ENCODE measurements around the gene TGFBRAP1. TPM values are rescaled to one million over a fixed set of nuclear protein-coding genes. Genes with fewer than 3 reads are reported as not detected.

TGFBRAP1 gene
- total RNA-seq, 4 donors from 2014 or later = 13.1 to 21.8 (median 19.4) TPM

GRCh38 chr2:105361102-105361889 lies 31.8 kb upstream of the TGFBRAP1 start:
- in situ Hi-C loops (cut with MboI; ENCODE audit: low pct_ligation_motif_present in 1 of 4, low pct_unique_long_range_greater_than_20kb in 1 of 4, low sequenced_read_pairs in 3 of 4) = loop anchor here in 1 of 4 donors (10.0 kb wide), 1 partner anchor 144 kb away; no protein-coding TSS in a partner anchor
- H3K9me3 ChIP-seq = peaks cover 0 to 13% of the 10 kb centered on the region in 2 donors
- H3K27me3 ChIP-seq = no peaks in the 10 kb centered on the region
- no peak for DNase-seq
- no peak overlapping the region for H3K4me3 ChIP-seq
- TF ChIP-seq POLR2A (IDR thresholded peaks at IDR 0.05) (no peak), EP300 (IDR thresholded peaks at IDR 0.05; ENCODE audit: low read depth) (no peak), POLR2AphosphoS5 (IDR thresholded peaks at IDR 0.05) (no peak)
- TF ChIP-seq, protein P1, sequence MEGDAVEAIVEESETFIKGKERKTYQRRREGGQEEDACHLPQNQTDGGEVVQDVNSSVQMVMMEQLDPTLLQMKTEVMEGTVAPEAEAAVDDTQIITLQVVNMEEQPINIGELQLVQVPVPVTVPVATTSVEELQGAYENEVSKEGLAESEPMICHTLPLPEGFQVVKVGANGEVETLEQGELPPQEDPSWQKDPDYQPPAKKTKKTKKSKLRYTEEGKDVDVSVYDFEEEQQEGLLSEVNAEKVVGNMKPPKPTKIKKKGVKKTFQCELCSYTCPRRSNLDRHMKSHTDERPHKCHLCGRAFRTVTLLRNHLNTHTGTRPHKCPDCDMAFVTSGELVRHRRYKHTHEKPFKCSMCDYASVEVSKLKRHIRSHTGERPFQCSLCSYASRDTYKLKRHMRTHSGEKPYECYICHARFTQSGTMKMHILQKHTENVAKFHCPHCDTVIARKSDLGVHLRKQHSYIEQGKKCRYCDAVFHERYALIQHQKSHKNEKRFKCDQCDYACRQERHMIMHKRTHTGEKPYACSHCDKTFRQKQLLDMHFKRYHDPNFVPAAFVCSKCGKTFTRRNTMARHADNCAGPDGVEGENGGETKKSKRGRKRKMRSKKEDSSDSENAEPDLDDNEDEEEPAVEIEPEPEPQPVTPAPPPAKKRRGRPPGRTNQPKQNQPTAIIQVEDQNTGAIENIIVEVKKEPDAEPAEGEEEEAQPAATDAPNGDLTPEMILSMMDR (IDR thresholded peaks at IDR 0.05) = no peak
- no peak overlapping the region for H3K27ac ChIP-seq
- peaks cover 0 to 43% (median 17%) of the 10 kb centered on the region in 4 donors for H3K36me3 ChIP-seq
- 68 to 69% methylated on average over 7 to 11 of the region's 11 CpGs for WGBS, 2 donors (ENCODE audit: low coverage in 1 of 2)
- H3K4me1 ChIP-seq = no peaks in the 10 kb centered on the region
- intact Hi-C loops (cut with DNase I; ENCODE audit: low total_unique reads) = no loop called here

GRCh38 chr2:105358593-105358992 lies 29.1 kb upstream of the TGFBRAP1 start:
- Histone ChIP-seq H3K36me3 (peaks cover 0 to 44% (median 17%) of the 10 kb centered on the region in 4 donors), H3K4me1 (no peaks in the 10 kb centered on the region), H3K4me3 (no peak overlapping the region), H3K27me3 (no peaks in the 10 kb centered on the region), H3K27ac (no peak overlapping the region), H3K9me3 (peaks cover 0 to 13% of the 10 kb centered on the region in 2 donors)
- 80 to 86% methylated on average over 1 to 6 of the region's 6 CpGs for WGBS, 2 donors (ENCODE audit: low coverage in 1 of 2)
- intact Hi-C loops (cut with DNase I; ENCODE audit: low total_unique reads) (no loop called here), in situ Hi-C loops (cut with MboI; ENCODE audit: low pct_ligation_motif_present in 1 of 4, low pct_unique_long_range_greater_than_20kb in 1 of 4, low sequenced_read_pairs in 3 of 4) (no loop called here)
- DNase-seq = no peak
- TF ChIP-seq POLR2AphosphoS5 (IDR thresholded peaks at IDR 0.05) (no peak), EP300 (IDR thresholded peaks at IDR 0.05; ENCODE audit: low read depth) (no peak)
- TF ChIP-seq, protein P1 (IDR thresholded peaks at IDR 0.05) = no peak

- H3K27me3 ChIP-seq = no peaks in the 10 kb centered on the region
- H3K36me3 ChIP-seq = peaks cover 0 to 44% (median 13%) of the 10 kb centered on the region in 4 donors
- WGBS, 2 donors (ENCODE audit: low coverage in 1 of 2) = 96 to 100% methylated on average over 1 of the region's 1 CpG
- no peak overlapping the region for H3K27ac ChIP-seq
- no peak overlapping the region for H3K4me3 ChIP-seq
- H3K4me1 ChIP-seq = no peaks in the 10 kb centered on the region
- intact Hi-C loops (cut with DNase I; ENCODE audit: low total_unique reads) = no loop called here
- TF ChIP-seq, protein P1 (IDR thresholded peaks at IDR 0.05) = no peak
- TF ChIP-seq EP300 (IDR thresholded peaks at IDR 0.05; ENCODE audit: low read depth) = no peak
- TF ChIP-seq POLR2AphosphoS5 (IDR thresholded peaks at IDR 0.05) = no peak
- no peak for TF ChIP-seq POLR2A (IDR thresholded peaks at IDR 0.05)
- peaks cover 0 to 13% of the 10 kb centered on the region in 2 donors for H3K9me3 ChIP-seq
- in situ Hi-C loops (cut with MboI; ENCODE audit: low pct_ligation_motif_present in 1 of 4, low pct_unique_long_range_greater_than_20kb in 1 of 4, low sequenced_read_pairs in 3 of 4) = no loop called here
- DNase-seq = no peak
Measured at GRCh38 chr2:105357122-105357521, 27.6 kb upstream of the TGFBRAP1 start.

DNA sequence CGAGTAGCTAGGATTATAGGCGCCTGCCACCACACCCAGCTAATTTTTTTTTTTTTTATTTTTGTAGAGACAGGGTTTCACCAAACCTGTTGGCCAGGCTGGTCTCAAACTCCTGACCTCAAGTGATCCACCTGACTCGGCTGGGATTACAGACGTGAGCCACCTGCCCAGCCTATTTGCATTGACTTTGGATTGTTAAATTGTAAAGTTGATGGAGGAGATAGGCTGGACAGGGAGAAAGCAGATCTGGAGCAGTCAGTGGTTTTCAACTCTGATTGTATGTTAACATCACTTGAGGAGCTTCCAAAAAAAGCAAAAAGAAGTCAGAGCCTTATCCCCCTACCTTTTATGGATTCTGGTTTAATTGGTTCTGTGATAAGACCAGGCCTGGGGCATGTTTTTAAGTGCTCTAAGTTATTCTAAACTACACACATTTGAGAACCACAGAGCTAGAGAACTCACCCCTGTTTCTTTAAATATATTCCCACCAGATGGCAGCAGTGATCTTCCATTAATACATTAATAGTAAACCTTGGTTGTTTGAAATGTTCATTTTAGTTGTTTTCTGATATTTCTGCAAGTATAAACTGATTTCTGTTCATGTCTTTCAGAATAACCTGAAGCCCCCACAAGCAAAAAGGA lies 15.3 kb upstream of the TGFBRAP1 start:
- no peak overlapping the region for H3K27ac ChIP-seq
- in situ Hi-C loops (cut with MboI; ENCODE audit: low pct_ligation_motif_present in 1 of 4, low pct_unique_long_range_greater_than_20kb in 1 of 4, low sequenced_read_pairs in 3 of 4) = no loop called here
- DNase-seq = no peak
- WGBS, 2 donors (ENCODE audit: low coverage in 1 of 2) = 50 to 57% methylated on average over 4 of the region's 4 CpGs
- intact Hi-C loops (cut with DNase I; ENCODE audit: low total_unique reads) = no loop called here
- H3K4me1 ChIP-seq = no peaks in the 10 kb centered on the region
- no peaks in the 10 kb centered on the region for H3K9me3 ChIP-seq
- no peaks in the 10 kb centered on the region for H3K27me3 ChIP-seq
- no peak for TF ChIP-seq POLR2AphosphoS5 (IDR thresholded peaks at IDR 0.05)
- TF ChIP-seq, protein P1 (IDR thresholded peaks at IDR 0.05) = peak in 4 of 5 experiments; percentile 21 to 35 (median 28)
- H3K36me3 ChIP-seq = peaks cover 0 to 66% (median 24%) of the 10 kb centered on the region in 4 donors
- H3K4me3 ChIP-seq = no peak overlapping the region

All from transverse colon (tissue), 4 donors.